H9 (cell line): ENCODE data around the gene MRPS23. TPM values are rescaled to one million over a fixed set of nuclear protein-coding genes. Genes with fewer than 3 reads are reported as not detected.

Source experiments
- DNase-seq: peaks from one replicate; pipeline ENCODE4 v3.0.0-alpha.2; 2017
- H2AFZ ChIP-seq: one replicate; pipeline ENCODE4 v1.6.1; 2013; ENCODE audit warnings: mild to moderate bottlenecking, low read length, control low read depth, moderate library complexity
- H2AK5ac ChIP-seq: 2 replicates; pipeline ENCODE4 v1.6.1; 2013; ENCODE audit warnings: low read length, control low read depth, mixed read lengths; ENCODE audit not compliant: insufficient read length
- H2BK120ac ChIP-seq: one replicate; pipeline ENCODE4 v1.6.1; 2013; ENCODE audit warnings: low read depth, mild to moderate bottlenecking, low read length, control low read depth, inconsistent platforms; ENCODE audit not compliant: poor library complexity, severe bottlenecking
- H2BK12ac ChIP-seq: 2 replicates; pipeline ENCODE4 v1.6.1; 2013; ENCODE audit warnings: low read length, control low read depth, mixed read lengths, low read depth; ENCODE audit not compliant: insufficient read length
- H2BK15ac ChIP-seq: 2 replicates; pipeline ENCODE4 v1.6.1; 2013; ENCODE audit warnings: low read depth, low read length, control low read depth
- H2BK20ac ChIP-seq: one replicate; pipeline ENCODE4 v1.6.1; 2013; ENCODE audit warnings: low read depth, mild to moderate bottlenecking, low read length, control low read depth, inconsistent platforms; ENCODE audit not compliant: poor library complexity, severe bottlenecking
- H2BK5ac ChIP-seq: 2 replicates; pipeline ENCODE4 v1.6.1; 2013; ENCODE audit warnings: low read length, control low read depth, mixed read lengths; ENCODE audit not compliant: insufficient read length
- H3K14ac ChIP-seq: 2 replicates; pipeline ENCODE4 v1.6.1; 2013; ENCODE audit warnings: low read length, control low read depth; ENCODE audit not compliant: insufficient read depth
- H3K18ac ChIP-seq: 2 replicates; pipeline ENCODE4 v1.6.1; 2013; ENCODE audit warnings: low read depth, mild to moderate bottlenecking, mixed read lengths, low read length, control low read depth; ENCODE audit not compliant: insufficient read length
- H3K23ac ChIP-seq: 2 replicates; pipeline ENCODE4 v1.6.1; 2013; ENCODE audit warnings: low read length, control low read depth, mixed read lengths, low read depth; ENCODE audit not compliant: insufficient read length
- H3K23me2 ChIP-seq: 2 replicates; pipeline ENCODE4 v1.6.1; 2013; ENCODE audit warnings: low read depth, mild to moderate bottlenecking, mixed read lengths, low read length, control low read depth; ENCODE audit not compliant: insufficient read length, poor library complexity, severe bottlenecking
- H3K27ac ChIP-seq: 2 replicates; pipeline ENCODE4 v1.5.1; 2013; ENCODE audit warnings: low read length, control low read depth, mixed read lengths, low read depth; ENCODE audit not compliant: insufficient read length
- H3K27me3 ChIP-seq: 2 replicates; pipeline ENCODE4 v1.6.1; 2013; ENCODE audit warnings: low read length, control low read depth, inconsistent platforms; ENCODE audit not compliant: insufficient read depth
- H3K4ac ChIP-seq: 2 replicates; pipeline ENCODE4 v1.6.1; 2013; ENCODE audit warnings: low read depth, mild to moderate bottlenecking, control low read depth, inconsistent platforms, low read length, moderate library complexity
- H3K4me1 ChIP-seq: 2 replicates; pipeline ENCODE4 v1.6.1; 2013; ENCODE audit warnings: low read length, control low read depth, inconsistent platforms; ENCODE audit not compliant: insufficient read depth
- H3K4me2 ChIP-seq: 2 replicates; pipeline ENCODE4 v1.6.1; 2013; ENCODE audit warnings: low read length, control low read depth, mixed read lengths; ENCODE audit not compliant: insufficient read length, insufficient read depth
- H3K56ac ChIP-seq: 2 replicates; pipeline ENCODE4 v1.6.1; 2013; ENCODE audit warnings: low read depth, mild to moderate bottlenecking, mixed read lengths, low read length, control low read depth; ENCODE audit not compliant: insufficient read length
- H3K79me1 ChIP-seq: 2 replicates; pipeline ENCODE4 v1.6.1; 2013; ENCODE audit warnings: low read depth, mild to moderate bottlenecking, moderate library complexity, low read length, control low read depth, inconsistent platforms; ENCODE audit not compliant: insufficient read depth, poor library complexity, severe bottlenecking
- H3K79me2 ChIP-seq: 2 replicates; pipeline ENCODE4 v1.6.1; 2013; ENCODE audit warnings: low read length, control low read depth, inconsistent platforms; ENCODE audit not compliant: insufficient read depth
- H3K9ac ChIP-seq: 2 replicates; pipeline ENCODE4 v1.6.1; 2013; ENCODE audit warnings: low read length, control low read depth, mixed read lengths; ENCODE audit not compliant: insufficient read length; ENCODE audit errors: extremely low read depth
- H3K9me3 ChIP-seq: one replicate; pipeline ENCODE4 v1.6.1; 2013; ENCODE audit warnings: low read depth, low read length, inconsistent platforms; ENCODE audit not compliant: control insufficient read depth
- H3T11ph ChIP-seq: one replicate; pipeline ENCODE4 v1.6.1; 2013; ENCODE audit warnings: mild to moderate bottlenecking, low read length, control low read depth, inconsistent platforms
- H4K20me1 ChIP-seq: one replicate; pipeline ENCODE4 v1.6.1; 2013; ENCODE audit not compliant: control insufficient read depth, insufficient read length, insufficient read depth
- H4K5ac ChIP-seq: 2 replicates; pipeline ENCODE4 v1.6.1; 2013; ENCODE audit warnings: low read depth, mild to moderate bottlenecking, mixed read lengths, low read length, control low read depth; ENCODE audit not compliant: insufficient read length
- H4K8ac ChIP-seq: replicated peaks from 2 replicates; pipeline ENCODE4 v1.6.1; 2013; ENCODE audit warnings: low read length, control low read depth, mixed read lengths, low read depth; ENCODE audit not compliant: insufficient read length
- H4K91ac ChIP-seq: 2 replicates; pipeline ENCODE4 v1.6.1; 2013; ENCODE audit warnings: low read depth, mild to moderate bottlenecking, moderate library complexity, mixed read lengths, low read length, control low read depth; ENCODE audit not compliant: insufficient read length
- H3K27ac Mint-ChIP-seq, 3 experiments: 2 replicates in 2 of 3; 3 replicates in 1 of 3; pipeline ENCODE4 v1.8.0; 2020 to 2021; ENCODE audit warnings: mixed read lengths in 3 of 3, mild to moderate bottlenecking in 1 of 3, moderate library complexity in 1 of 3
- H3K27me3 Mint-ChIP-seq: 2 replicates; pipeline ENCODE4 v1.8.0; 2021; ENCODE audit warnings: low read depth, mild to moderate bottlenecking, moderate library complexity, mixed read lengths
- H3K36me3 Mint-ChIP-seq, 3 experiments: 2 replicates in 2 of 3; 3 replicates in 1 of 3; pipeline ENCODE4 v1.8.0; 2020 to 2021; ENCODE audit warnings: low read depth in 3 of 3, mixed read lengths in 3 of 3; ENCODE audit not compliant: insufficient read depth in 1 of 3
- H3K4me1 Mint-ChIP-seq, 2 experiments: 2 replicates each; pipeline ENCODE4 v1.8.0; 2020; ENCODE audit warnings: mixed read lengths in 2 of 2
- H3K4me3 Mint-ChIP-seq, 2 experiments: 2 replicates in 1 of 2; 3 replicates in 1 of 2; pipeline ENCODE4 v1.8.0; 2020 to 2021; ENCODE audit warnings: mild to moderate bottlenecking in 2 of 2, mixed read lengths in 2 of 2, moderate library complexity in 1 of 2
- H3K9me3 Mint-ChIP-seq, 2 experiments: 2 replicates in 1 of 2; 3 replicates in 1 of 2; pipeline ENCODE4 v1.8.0; 2020; ENCODE audit warnings: mild to moderate bottlenecking in 2 of 2, mixed read lengths in 2 of 2, moderate library complexity in 1 of 2
- WGBS: extraction: QIAGEN DNeasy Blood & Tissue Kit; methylation state at CpG from one replicate; pipeline ENCODE4 v1.1.7; 2013; ENCODE audit warnings: missing lambda C conversion rate, low lambda C conversion rate, mixed read lengths; ENCODE audit not compliant: insufficient read length; ENCODE audit errors: extremely low coverage; 5-methylcytosine and 5-hydroxymethylcytosine counted together
- total RNA-seq: library from RNA; stranded (reverse); gene quantifications from 2 replicates; pipeline ENCODE4 v1.2.1, GENCODE V29; 2021
- TF ChIP-seq, protein P1 (sequence below): fragments of 200-600 bp; sonication (generic); conservative IDR thresholded peaks from 3 replicates; pipeline ENCODE4 v1.8.0; 2021; ENCODE audit warnings: antibody characterized with exemption, mild to moderate bottlenecking

Gene MRPS23
- total RNA-seq, 1 experiment from 2014 or later = 62.0 TPM

- no peaks in the 10 kb centered on the region for H3K23me2 ChIP-seq
- no peaks in the 10 kb centered on the region for H3K27me3 ChIP-seq
- Mint-ChIP-seq H3K36me3 (peaks cover 3 to 8% (median 5%) of the 10 kb centered on the region in 3 experiments; a peak in 5 of 7 replicates), H3K9me3 (peaks cover 5 to 9% of the 10 kb centered on the region in 2 experiments; a peak in 3 of 5 replicates), H3K4me1 (peaks cover 39 to 48% of the 10 kb centered on the region in 2 experiments), H3K4me3 (no peak overlapping the region), H3K27ac (peak overlapping the region in 1 of 3 experiments; percentile 62; a peak in 1 of 7 replicates), H3K27me3 (peaks cover 34% of the 10 kb centered on the region)
- no peak overlapping the region for H3K4ac ChIP-seq
- H4K5ac ChIP-seq = no peak overlapping the region
- DNase-seq = no peak
- no peak overlapping the region for H2BK120ac ChIP-seq
- no peak overlapping the region for H3K9ac ChIP-seq
- no CpG with 5 or more reads among the region's 9 CpGs for WGBS
- no peaks in the 10 kb centered on the region for H3K79me2 ChIP-seq
- H3K18ac ChIP-seq = no peak overlapping the region
- no peak overlapping the region for H3K56ac ChIP-seq
- no peaks in the 10 kb centered on the region for H3K9me3 ChIP-seq
- H2AFZ ChIP-seq = no peak overlapping the region
- no peak overlapping the region for H4K91ac ChIP-seq
- no peak overlapping the region for H3T11ph ChIP-seq
- H2BK15ac ChIP-seq = no peak overlapping the region
- H4K8ac ChIP-seq = no peak overlapping the region
- no peak overlapping the region for H2BK12ac ChIP-seq
- H3K27ac ChIP-seq = no peak overlapping the region
- peaks cover 11% of the 10 kb centered on the region; the same call in 1 of the 2 replicates for H3K4me1 ChIP-seq
- H3K79me1 ChIP-seq = no peaks in the 10 kb centered on the region
- TF ChIP-seq, protein P1, sequence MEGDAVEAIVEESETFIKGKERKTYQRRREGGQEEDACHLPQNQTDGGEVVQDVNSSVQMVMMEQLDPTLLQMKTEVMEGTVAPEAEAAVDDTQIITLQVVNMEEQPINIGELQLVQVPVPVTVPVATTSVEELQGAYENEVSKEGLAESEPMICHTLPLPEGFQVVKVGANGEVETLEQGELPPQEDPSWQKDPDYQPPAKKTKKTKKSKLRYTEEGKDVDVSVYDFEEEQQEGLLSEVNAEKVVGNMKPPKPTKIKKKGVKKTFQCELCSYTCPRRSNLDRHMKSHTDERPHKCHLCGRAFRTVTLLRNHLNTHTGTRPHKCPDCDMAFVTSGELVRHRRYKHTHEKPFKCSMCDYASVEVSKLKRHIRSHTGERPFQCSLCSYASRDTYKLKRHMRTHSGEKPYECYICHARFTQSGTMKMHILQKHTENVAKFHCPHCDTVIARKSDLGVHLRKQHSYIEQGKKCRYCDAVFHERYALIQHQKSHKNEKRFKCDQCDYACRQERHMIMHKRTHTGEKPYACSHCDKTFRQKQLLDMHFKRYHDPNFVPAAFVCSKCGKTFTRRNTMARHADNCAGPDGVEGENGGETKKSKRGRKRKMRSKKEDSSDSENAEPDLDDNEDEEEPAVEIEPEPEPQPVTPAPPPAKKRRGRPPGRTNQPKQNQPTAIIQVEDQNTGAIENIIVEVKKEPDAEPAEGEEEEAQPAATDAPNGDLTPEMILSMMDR = no peak
- no peak overlapping the region for H3K23ac ChIP-seq
- H4K20me1 ChIP-seq = no peaks in the 10 kb centered on the region
- H2BK20ac ChIP-seq = no peak overlapping the region
- H2AK5ac ChIP-seq = no peak overlapping the region
- H3K4me2 ChIP-seq = no peak overlapping the region
- no peak overlapping the region for H3K14ac ChIP-seq
- H2BK5ac ChIP-seq = no peak overlapping the region
These were observed 32.0 kb upstream of the MRPS23 start for GRCh38 chr17:57881783-57882351.
